Liver (tissue), 9 donors: ENCODE measurements around the gene FCRL1. TPM values are rescaled to one million over a fixed set of nuclear protein-coding genes. Genes with fewer than 3 reads are reported as not detected.

Experiments used
- DNase-seq: peaks from one replicate; pipeline ENCODE4 v3.0.0-alpha.2; 2017; ENCODE audit warnings: low spot score
- H3K27ac ChIP-seq, 2 donors: one replicate each; pipeline ENCODE4 v1.7.0; 2013; ENCODE audit warnings: inconsistent platforms in 2 of 2, low read length in 2 of 2, control low read depth in 1 of 2, low read depth in 1 of 2, mild to moderate bottlenecking in 1 of 2
- H3K27me3 ChIP-seq, 4 donors: one replicate each; pipeline versions ENCODE4 v1.6.1 to v1.7.0; 2013; ENCODE audit warnings: low read length in 3 of 4, inconsistent platforms in 1 of 4, mild to moderate bottlenecking in 1 of 4, moderate library complexity in 1 of 4; ENCODE audit not compliant: control insufficient read depth in 4 of 4, insufficient read depth in 4 of 4
- H3K36me3 ChIP-seq, 4 donors: one replicate each; pipeline versions ENCODE4 v1.6.1 to v1.7.0; 2013; ENCODE audit warnings: low read length in 3 of 4, mild to moderate bottlenecking in 3 of 4, low read depth in 1 of 4, moderate library complexity in 1 of 4; ENCODE audit not compliant: control insufficient read depth in 4 of 4, insufficient read depth in 3 of 4
- H3K4me1 ChIP-seq, 4 donors: one replicate each; pipeline versions ENCODE4 v1.6.1 to v1.7.0; 2013; ENCODE audit warnings: low read length in 3 of 4, mild to moderate bottlenecking in 3 of 4, moderate library complexity in 1 of 4; ENCODE audit not compliant: control insufficient read depth in 4 of 4, insufficient read depth in 4 of 4
- H3K4me3 ChIP-seq, 3 donors: one replicate each; pipeline versions ENCODE4 v1.6.1 to v1.7.0; 2013; ENCODE audit warnings: low read length in 3 of 3, control low read depth in 1 of 3, low read depth in 1 of 3, mild to moderate bottlenecking in 1 of 3
- H3K9ac ChIP-seq, 2 donors: one replicate each; pipeline ENCODE4 v1.7.0; 2013; ENCODE audit warnings: low read length in 2 of 2, mild to moderate bottlenecking in 2 of 2, moderate library complexity in 2 of 2, control low read depth in 1 of 2, low read depth in 1 of 2
- H3K9me3 ChIP-seq, 4 donors: one replicate each; pipeline versions ENCODE4 v1.6.1 to v1.7.0; 2013; ENCODE audit warnings: low read length in 3 of 4; ENCODE audit not compliant: control insufficient read depth in 4 of 4
- CTCF ChIP-seq: fragments of 150-350 bp; IDR thresholded peaks from 2 replicates; pipeline ENCODE4 v1.5.1; 2017; ENCODE audit warnings: improper control_type of control experiment, low read depth, low read length; ENCODE audit not compliant: missing input control
- EGR1 ChIP-seq, 2 donors: IDR thresholded peaks; 2 replicates each; pipeline ENCODE4 v1.6.1; 2016 to 2018; ENCODE audit warnings: antibody characterized with exemption in 2 of 2, low read depth in 2 of 2
- FOXA1 ChIP-seq: IDR thresholded peaks from 2 replicates; pipeline ENCODE4 v1.6.1; 2016; ENCODE audit warnings: antibody characterized with exemption
- FOXA2 ChIP-seq: IDR thresholded peaks from 2 replicates; pipeline ENCODE4 v1.6.1; 2016; ENCODE audit warnings: antibody characterized with exemption
- GABPA ChIP-seq, 2 donors: IDR thresholded peaks in 1 of 2; conservative IDR thresholded peaks in 1 of 2; 2 replicates each; pipeline ENCODE4 v1.6.1; 2016; ENCODE audit warnings: antibody characterized with exemption in 2 of 2, mild to moderate bottlenecking in 1 of 2, moderate library complexity in 1 of 2
- HNF4A ChIP-seq, 2 donors: conservative IDR thresholded peaks; 2 replicates each; pipeline ENCODE4 v1.6.1; 2016; ENCODE audit warnings: antibody characterized with exemption in 2 of 2, mild to moderate bottlenecking in 2 of 2
- HNF4G ChIP-seq: IDR thresholded peaks from 2 replicates; pipeline ENCODE4 v1.6.1; 2016; ENCODE audit warnings: antibody characterized with exemption
- JUND ChIP-seq, 2 donors: IDR thresholded peaks; 2 replicates each; pipeline ENCODE4 v1.6.1; 2016; ENCODE audit warnings: antibody characterized with exemption in 2 of 2
- MAX ChIP-seq: IDR thresholded peaks from 2 replicates; pipeline ENCODE4 v1.6.1; 2016; ENCODE audit warnings: antibody characterized with exemption
- NR2F2 ChIP-seq: IDR thresholded peaks from 2 replicates; pipeline ENCODE4 v1.6.1; 2016; ENCODE audit warnings: antibody characterized with exemption
- RAD21 ChIP-seq, 2 donors: IDR thresholded peaks; 2 replicates each; pipeline ENCODE4 v1.6.1; 2016; ENCODE audit warnings: antibody characterized with exemption in 2 of 2, mild to moderate bottlenecking in 2 of 2
- REST ChIP-seq: IDR thresholded peaks from 2 replicates; pipeline ENCODE4 v1.6.1; 2016; ENCODE audit warnings: antibody characterized with exemption, mild to moderate bottlenecking
- RXRA ChIP-seq, 2 donors: IDR thresholded peaks; 2 replicates each; pipeline ENCODE4 v1.6.1; 2017 to 2018; ENCODE audit warnings: antibody characterized with exemption in 2 of 2, mild to moderate bottlenecking in 1 of 2
- YY1 ChIP-seq: IDR thresholded peaks from 2 replicates; pipeline ENCODE4 v1.6.1; 2016; ENCODE audit warnings: antibody characterized with exemption, mild to moderate bottlenecking
- WGBS: extraction: QIAGEN DNeasy Blood & Tissue Kit; methylation state at CpG from one replicate; pipeline ENCODE4 v1.1.7; 2013; 5-methylcytosine and 5-hydroxymethylcytosine counted together
- polyA plus RNA-seq, 2 donors: library from polyadenylated mRNA; stranded (reverse) in 1 of 2; unstranded in 1 of 2; fragments of 200-250 nt in 1 of 2; fragments of >200 nt in 1 of 2; fragmentation: Nextera tagmentation in 1 of 2; extraction: Ambion mirVana in 1 of 2; gene quantifications; one replicate each; pipeline versions ENCODE4 v1.2.1 to v1.2.3, GENCODE V29; 2013 to 2015
- total RNA-seq, 2 donors: library from RNA; depleted of rRNA; stranded (reverse); fragments of >200 nt; gene quantifications; one replicate each; pipeline ENCODE4 v1.2.3, GENCODE V29; 2014
- TF ChIP-seq, protein P1 (sequence below): IDR thresholded peaks from 2 replicates; pipeline ENCODE4 v1.6.1; 2016; ENCODE audit warnings: antibody characterized with exemption
- TF ChIP-seq, protein P2 (sequence below): IDR thresholded peaks from 2 replicates; pipeline ENCODE4 v1.6.1; 2016; ENCODE audit warnings: antibody characterized with exemption
- donor health status: healthy.
- donor health status: healthy.
- donor health status: healthy.
- donor health status: healthy.
- donor health status: healthy.

The FCRL1 gene
- total and polyA plus RNA-seq, 4 donors: 0.02 to 0.84 (median 0.49) TPM

GRCh38 chr1:157806431-157807149 lies 13.3 kb downstream of the FCRL1 start:
- H3K4me3 ChIP-seq: no peak overlapping the region
- no peak for TF ChIP-seq REST
- TF ChIP-seq, protein P1, sequence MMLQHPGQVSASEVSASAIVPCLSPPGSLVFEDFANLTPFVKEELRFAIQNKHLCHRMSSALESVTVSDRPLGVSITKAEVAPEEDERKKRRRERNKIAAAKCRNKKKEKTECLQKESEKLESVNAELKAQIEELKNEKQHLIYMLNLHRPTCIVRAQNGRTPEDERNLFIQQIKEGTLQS: no peak
- H3K4me1 ChIP-seq: no peaks in the 10 kb centered on the region
- H3K9ac ChIP-seq: no peak overlapping the region
- H3K27ac ChIP-seq: no peak overlapping the region
- H3K36me3 ChIP-seq: no peaks in the 10 kb centered on the region
- DNase-seq: no peak
- peaks cover 0 to 13% (median 0%) of the 10 kb centered on the region in 4 donors for H3K27me3 ChIP-seq
- H3K9me3 ChIP-seq: peaks cover 0 to 5% (median 0%) of the 10 kb centered on the region in 4 donors
- 51% methylated on average over 6 of the region's 6 CpGs for WGBS

- H3K27ac ChIP-seq: no peak overlapping the region
- H3K9ac ChIP-seq: no peak overlapping the region
- TF ChIP-seq, protein P2, sequence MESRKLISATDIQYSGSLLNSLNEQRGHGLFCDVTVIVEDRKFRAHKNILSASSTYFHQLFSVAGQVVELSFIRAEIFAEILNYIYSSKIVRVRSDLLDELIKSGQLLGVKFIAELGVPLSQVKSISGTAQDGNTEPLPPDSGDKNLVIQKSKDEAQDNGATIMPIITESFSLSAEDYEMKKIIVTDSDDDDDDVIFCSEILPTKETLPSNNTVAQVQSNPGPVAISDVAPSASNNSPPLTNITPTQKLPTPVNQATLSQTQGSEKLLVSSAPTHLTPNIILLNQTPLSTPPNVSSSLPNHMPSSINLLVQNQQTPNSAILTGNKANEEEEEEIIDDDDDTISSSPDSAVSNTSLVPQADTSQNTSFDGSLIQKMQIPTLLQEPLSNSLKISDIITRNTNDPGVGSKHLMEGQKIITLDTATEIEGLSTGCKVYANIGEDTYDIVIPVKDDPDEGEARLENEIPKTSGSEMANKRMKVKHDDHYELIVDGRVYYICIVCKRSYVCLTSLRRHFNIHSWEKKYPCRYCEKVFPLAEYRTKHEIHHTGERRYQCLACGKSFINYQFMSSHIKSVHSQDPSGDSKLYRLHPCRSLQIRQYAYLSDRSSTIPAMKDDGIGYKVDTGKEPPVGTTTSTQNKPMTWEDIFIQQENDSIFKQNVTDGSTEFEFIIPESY: no peak
- TF ChIP-seq MAX (no peak), FOXA2 (no peak), EGR1 (IDR thresholded peaks at IDR 0.05; ENCODE audit: low read depth in 2 of 2) (no peak), HNF4A (conservative IDR thresholded peaks at IDR 0.05) (no peak), YY1 (no peak), JUND (IDR thresholded peaks at IDR 0.05) (no peak), REST (no peak), CTCF (no peak), RXRA (IDR thresholded peaks at IDR 0.05) (no peak), NR2F2 (no peak), GABPA (IDR thresholded peaks at IDR 0.05 in 1 of 2, conservative IDR thresholded peaks at IDR 0.05 in 1 of 2) (no peak), FOXA1 (no peak), RAD21 (IDR thresholded peaks at IDR 0.05) (no peak), HNF4G (no peak)
- TF ChIP-seq, protein P1: no peak
- H3K27me3 ChIP-seq: peaks cover 0 to 10% (median 0%) of the 10 kb centered on the region in 4 donors
- no peak for DNase-seq
- no peaks in the 10 kb centered on the region for H3K36me3 ChIP-seq
- H3K9me3 ChIP-seq: no peaks in the 10 kb centered on the region
- no peak overlapping the region for H3K4me3 ChIP-seq
- WGBS: 72% methylated on average over 7 of the region's 7 CpGs
- no peaks in the 10 kb centered on the region for H3K4me1 ChIP-seq
These were observed 16.1 kb downstream of the FCRL1 start for GRCh38 chr1:157803851-157804250.
